GM11168 (cell line): ENCODE results near the gene DARS2.
"Not testable (repeated sequence)": the region's sequence is repeated elsewhere in the genome, so short reads cannot be mapped to it uniquely, and the experiment has no call there.

Experiments used
- in situ Hi-C: fragments of 300-500 bp; cut with MboI; formaldehyde crosslinking; loops from one replicate; pipeline ENCODE4 v1.12.0; 2022; ENCODE audit warnings: low sequenced_read_pairs; ENCODE audit not compliant: unreplicated experiment

The DARS2 gene

DNA sequence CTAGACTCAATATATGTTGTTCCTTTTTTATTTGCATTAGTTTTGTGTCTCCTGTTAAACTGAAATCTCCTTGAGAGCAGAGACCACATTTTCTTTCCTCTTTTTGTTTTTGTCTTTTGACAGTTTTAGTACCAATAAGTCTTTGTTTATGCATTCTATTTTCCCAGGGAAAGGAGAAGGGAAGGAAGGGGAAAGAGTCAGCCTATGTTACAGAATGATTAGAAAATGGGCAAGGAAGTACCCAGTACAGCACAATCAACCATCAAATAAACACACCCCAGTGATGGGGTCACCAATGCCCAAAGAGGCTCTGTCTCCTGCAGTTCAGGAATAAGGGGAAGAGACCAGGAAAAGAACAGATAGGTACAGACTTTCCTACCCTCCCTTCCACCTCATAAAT, 53.8 kb downstream of the DARS2 start:
- in situ Hi-C loops, result no loop called here

GRCh38 chr1:173881117-173881516, 56.6 kb downstream of the DARS2 start:
- in situ Hi-C loops, result not testable (repeated sequence)

DNA sequence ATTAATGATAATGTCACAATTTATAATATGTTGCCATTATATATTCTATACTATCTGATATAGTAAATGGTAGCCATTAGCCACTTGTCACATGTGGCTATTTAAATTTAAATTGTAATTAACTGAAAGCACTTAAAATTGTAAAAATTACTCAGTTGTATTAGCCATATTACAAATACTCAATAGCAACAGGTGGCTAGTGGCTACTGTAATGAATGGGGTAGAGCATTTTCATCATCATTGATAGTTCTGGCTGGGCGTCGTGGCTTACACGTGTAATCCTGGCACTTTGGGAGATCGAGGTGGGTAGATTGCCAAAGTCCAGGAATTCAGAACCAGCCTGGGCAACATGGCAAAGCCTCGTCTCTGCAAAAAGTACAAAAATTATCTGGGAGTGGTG, 60.2 kb downstream of the DARS2 start:
- in situ Hi-C loops, result no loop called here

- in situ Hi-C loops, result no loop called here
Observed at GRCh38 chr1:173886746-173887611, 62.5 kb downstream of the DARS2 start.

GRCh38 chr1:173887627-173888026, 63.2 kb downstream of the DARS2 start:
- in situ Hi-C loops, result no loop called here

GRCh38 chr1:173888749-173889148, 64.3 kb downstream of the DARS2 start:
- in situ Hi-C loops, result no loop called here

- in situ Hi-C loops, result no loop called here
Observed at GRCh38 chr1:173889885-173890284, 65.4 kb downstream of the DARS2 start.

DNA sequence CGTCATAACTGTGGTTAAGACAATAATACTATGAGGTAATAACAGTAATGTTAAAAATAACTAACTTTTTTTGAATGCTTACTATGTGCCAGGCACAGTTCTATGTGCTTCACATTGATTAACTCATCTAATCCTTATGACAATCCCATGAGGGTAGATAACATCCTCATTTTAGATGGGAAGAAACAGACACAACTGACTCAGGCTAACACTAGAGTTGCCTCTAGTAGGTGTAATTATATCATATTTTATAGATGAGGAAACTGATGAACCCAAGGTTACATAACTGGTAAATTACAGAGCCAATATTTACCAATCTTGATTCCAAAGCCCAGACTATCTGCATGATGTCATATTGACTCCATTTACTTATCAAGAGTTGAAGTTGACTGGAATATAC, 69.1 kb downstream of the DARS2 start:
- in situ Hi-C loops, result no loop called here

DNA sequence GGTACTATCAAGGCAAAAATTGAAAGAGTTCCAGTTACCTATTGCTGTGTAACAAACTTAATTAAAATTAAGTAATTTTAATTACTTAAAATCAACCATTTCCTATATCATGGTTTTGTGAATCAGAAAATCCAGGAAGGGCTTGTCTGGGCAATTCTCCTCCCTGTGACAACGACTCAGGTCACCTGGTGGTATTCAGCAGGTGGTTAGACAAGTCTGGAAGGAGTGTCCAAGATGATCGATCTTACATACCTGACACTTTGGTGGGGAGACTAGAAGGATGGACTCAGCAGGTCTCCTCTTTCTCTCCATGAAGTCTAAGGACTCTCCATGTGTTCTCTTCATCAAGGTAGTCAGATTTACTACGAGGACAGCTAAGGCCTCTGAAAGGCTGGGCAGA, 69.7 kb downstream of the DARS2 start:
- in situ Hi-C loops, result no loop called here

DNA sequence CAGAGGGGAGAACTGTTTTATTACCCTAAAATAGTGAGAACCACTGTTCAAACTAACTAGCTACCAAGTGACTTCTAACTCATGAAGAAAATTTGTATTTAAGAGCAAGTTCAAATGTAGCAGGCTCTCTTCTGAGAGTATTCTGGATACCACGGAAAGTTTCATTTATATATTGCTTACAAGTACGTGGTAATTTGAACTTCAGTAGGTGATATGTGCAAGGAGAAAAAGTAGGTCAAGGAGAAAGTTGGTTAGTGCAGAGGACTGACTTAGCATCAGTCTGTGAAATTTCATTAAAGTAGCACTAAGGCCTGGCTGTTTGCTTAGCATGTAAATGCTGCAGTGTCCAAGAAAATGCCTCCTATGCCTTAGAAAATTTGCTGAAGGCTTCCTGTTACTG, 76.0 kb downstream of the DARS2 start:
- in situ Hi-C loops, result no loop called here

DNA sequence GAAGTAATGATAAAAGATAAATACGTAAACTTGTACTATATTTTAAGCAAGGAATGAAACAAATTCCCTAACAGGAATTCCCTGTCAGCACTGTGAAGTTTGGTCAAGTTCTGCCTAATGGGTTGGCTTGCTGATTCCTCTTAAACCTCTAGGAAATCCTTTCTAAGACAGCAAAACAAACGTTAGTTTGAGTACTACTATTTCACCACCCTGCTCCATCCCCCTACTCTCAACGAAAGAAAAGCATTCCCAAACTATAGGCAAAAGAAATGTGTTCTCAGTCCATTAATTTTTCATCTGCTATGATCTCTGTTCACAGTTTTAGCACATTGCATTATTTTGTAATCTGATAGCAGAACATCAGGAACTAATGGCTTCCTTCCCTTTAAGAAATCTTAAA, 76.5 kb downstream of the DARS2 start:
- in situ Hi-C loops, result no loop called here

- in situ Hi-C loops, result no loop called here
Observed at GRCh38 chr1:173903827-173904531, 79.5 kb downstream of the DARS2 start.
